ENCODE results near the gene DCAF8.
A peak's percentile ranks its signal among the peaks of the same experiment; 100 is the strongest.
"Not testable (repeated sequence)": the region's sequence is repeated elsewhere in the genome, so short reads cannot be mapped to it uniquely, and the experiment has no call there.

Gene DCAF8

GRCh38 chr1:160261893-160262794 is at the start of gene DCAF8:
DCAF8 (minus strand) TSS chr1:160262549; CDS start chr1:160244008, 18,541 bp downstream.
- DNase-seq (ENCODE audit: low read depth): peak; percentile 98

GRCh38 chr1:160309571-160309970 is 47.2 kb upstream of the DCAF8 start:
- DNase-seq (ENCODE audit: low read depth): no peak

DNA sequence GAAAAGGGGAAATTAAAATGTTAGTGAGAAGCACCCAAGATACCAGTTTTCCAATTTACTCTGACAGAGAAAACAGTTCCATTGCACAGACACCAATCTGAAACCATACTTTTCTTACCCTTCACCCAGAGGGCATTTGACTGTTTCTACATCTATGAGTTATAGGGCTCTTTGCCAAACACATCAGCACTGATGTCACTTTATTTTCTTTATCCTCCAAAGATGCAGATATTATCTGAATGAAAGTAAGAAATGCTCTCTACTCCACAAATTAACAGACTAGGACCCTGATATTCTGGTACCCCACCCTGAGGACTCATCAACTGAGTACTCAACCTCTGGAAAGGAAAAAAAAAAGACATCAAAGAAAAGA is 46.8 kb upstream of the DCAF8 start:
- DNase-seq (ENCODE audit: low read depth): no peak

- DNase-seq (ENCODE audit: low read depth): no peak
These were observed 46.3 kb upstream of the DCAF8 start for GRCh38 chr1:160308451-160309184.

DNA sequence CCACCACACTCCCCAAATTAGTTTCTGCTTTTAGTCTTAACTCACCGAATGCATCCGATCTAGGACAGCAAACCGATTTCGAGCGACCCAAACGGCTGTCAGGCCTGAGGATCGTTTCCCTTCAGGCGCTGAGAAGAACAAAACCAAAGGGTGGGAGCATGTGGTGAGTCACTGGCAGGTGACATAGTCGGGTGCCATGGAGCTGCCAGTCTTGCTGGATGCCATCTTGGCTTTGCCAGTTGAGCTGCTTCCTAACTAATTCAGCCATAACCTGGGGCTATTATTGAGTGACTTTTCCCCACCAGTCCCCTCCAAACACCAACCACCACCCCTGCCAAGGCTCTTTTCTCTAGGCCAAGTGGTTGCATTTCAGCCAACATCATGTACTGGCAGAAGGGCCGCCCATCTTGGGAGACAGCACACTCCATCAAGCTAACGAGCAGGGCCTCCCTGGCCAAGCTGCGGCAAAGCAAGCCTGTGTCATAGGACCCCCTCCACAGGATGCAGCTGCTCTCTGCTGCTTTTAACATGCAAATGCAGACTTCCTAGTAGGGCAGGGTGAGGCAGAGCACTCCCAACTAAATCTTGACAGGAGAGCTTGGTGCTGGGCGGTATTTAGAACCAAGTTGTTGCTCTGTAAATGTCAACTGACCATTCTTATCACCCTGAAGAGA is 44.9 kb upstream of the DCAF8 start:
- no peak for DNase-seq (ENCODE audit: low read depth)

DNA sequence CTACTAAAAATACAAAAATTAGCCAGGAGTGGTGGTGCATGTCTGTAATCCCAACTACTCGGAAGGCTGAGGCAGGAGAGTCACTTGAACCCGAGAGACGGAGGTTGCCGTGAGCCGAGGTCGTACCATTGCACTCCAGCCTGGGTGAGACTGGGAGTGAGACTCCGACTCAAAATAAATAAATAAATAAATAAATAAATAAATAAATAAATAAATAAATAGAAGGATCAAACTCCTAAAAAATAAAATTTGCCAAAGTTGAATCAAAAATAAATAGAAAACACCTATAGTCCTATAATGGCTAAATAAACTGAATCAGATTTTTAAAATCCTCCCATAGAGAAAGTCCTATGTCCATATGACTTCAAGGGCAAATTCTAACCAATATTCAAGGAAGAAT is 37.8 kb upstream of the DCAF8 start:
- no peak for DNase-seq (ENCODE audit: low read depth)

DNA sequence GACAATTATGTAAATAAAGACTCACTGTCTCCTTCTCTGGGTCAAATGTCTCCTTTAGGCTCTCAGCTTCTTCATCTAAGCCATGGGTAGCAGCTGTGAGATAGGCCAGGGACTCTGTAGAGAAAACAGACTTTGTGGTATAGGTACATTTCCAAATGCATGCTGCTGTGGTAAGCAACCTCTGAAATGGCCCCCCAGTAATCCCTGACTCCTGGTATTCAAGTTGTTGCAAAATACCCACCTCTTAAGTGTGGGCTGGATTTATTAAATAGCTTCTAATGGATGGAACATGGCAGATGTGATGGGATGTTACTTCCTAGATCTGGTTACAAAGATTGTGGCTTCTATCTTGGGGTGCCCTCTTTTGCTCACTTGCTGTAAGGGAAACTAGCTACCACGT is 33.7 kb upstream of the DCAF8 start:
- DNase-seq (ENCODE audit: low read depth): no peak

GRCh38 chr1:160293020-160293968 is 30.9 kb upstream of the DCAF8 start:
- DNase-seq (ENCODE audit: low read depth): no peak

DNA sequence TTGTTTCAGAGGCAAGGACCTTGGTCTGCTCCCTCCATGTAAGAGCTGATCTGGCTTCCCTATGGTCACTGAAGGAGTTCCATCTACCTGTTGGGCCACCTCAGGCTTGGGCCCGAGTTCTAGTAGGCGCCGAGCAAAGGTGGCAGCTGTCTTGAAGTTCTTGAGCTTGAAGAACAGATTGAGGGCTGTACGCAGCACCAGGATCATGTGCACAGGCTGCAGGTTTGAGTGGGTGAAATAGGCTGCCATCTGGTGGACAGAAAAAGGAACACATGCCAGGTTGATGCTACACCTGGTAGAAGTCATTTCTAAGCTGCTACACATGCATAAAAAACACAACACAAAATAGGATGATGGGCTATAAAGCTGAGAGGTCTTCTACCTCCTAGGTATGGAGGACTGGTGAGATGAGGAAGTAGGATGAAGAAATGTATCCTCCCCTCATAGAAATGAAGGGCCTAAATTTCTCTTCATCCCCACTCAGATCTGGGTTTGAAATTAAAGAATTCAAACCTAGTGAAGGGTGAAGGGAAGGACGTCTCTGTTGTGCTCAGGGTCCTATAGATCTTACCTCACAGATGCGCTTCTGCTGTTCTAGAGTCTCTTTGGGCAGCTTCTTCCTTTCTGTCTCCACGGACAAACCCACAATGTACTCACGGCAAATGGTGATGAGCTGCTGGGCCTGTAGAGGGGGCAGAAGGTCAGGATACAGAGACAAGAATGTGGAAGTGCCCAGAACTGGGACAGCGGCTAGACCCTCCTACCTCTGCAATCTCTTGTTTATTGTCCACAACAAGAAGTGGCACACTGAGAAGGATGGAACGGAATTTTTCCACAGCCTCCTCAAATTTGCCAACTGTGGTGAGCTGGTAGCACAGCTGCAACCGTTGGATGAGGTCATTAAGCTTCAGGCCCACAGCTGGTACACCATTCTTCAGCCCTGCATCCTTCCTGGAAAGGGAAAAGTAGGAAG is 29.2 kb upstream of the DCAF8 start:
- peak; percentile 32 for DNase-seq (ENCODE audit: low read depth)

GRCh38 chr1:160287769-160288168 is 25.4 kb upstream of the DCAF8 start:
- not testable (repeated sequence) for DNase-seq (ENCODE audit: low read depth)

DNA sequence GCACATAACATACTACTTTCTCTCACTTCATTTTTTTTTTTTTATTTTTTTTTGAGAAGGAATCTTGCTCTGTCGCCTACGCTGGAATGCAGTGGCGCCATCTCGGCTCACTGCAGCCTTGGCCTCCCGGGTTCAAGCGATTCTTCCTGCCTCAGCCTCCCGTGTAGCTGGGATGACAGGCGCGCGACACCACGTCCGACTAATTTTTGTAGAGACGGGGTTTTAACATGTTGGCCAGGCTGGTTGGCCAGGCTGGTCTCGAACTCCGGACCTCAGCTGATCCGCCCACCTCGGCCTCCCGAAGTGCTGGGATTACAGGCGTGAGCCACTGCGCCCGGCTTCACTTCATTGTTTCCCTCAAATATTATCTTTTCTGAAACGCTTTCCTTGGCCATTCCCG is 23.2 kb upstream of the DCAF8 start:
- DNase-seq (ENCODE audit: low read depth): no peak

GRCh38 chr1:160284782-160285344 is 22.5 kb upstream of the DCAF8 start, which contains the start of gene PEX19:
PEX19 (minus strand) TSS chr1:160285133; CDS start chr1:160285124, 9 bp downstream.
- peak; percentile 89 for DNase-seq (ENCODE audit: low read depth)

DNA sequence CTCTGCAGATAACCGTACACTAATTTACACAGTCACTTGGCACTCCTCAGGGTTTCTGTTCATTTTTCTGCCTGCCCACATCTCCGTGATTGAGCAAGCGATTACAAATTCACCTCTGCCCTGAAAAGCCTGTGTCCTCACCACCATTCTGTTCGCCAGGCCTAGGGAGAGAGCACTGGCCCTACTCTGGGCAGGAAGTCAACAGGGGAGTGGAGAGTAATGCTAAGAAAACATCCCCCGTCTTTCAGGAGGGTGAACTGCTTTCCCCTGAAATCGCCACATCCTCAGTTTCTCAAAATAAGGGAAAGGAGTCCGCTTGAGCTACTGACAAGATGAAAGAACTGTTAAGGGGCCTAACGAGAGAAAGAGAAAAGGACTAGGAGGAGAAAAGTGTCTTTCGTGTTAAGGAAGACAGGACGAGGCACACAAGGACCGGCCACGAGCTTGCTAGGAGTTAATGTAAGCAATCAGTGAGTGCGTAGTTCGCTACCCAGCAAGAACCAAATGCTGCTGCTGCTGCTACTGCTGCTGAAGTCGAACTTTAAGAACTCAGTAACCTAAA is 22.0 kb upstream of the DCAF8 start:
- no peak for DNase-seq (ENCODE audit: low read depth)

DNA sequence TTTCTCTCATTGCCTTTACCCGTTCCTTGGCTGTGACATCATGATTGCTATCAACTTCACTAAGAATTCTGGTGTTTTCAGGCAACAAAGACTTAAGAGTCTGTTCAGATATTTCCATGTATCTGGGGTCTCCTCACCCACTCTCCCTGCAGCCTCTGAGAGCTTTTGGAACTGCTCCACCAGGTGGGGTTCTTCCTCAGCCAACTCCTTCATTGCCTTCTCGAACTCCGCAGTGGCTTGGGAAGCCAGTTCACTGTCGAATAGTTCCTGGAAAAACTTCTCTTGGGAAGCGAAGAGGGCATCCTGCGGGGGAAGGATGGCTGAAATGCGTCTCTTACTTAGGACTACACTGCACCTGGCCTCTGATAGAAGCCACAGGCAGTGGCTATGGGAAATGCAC is 20.5 kb upstream of the DCAF8 start:
- DNase-seq (ENCODE audit: low read depth): no peak

GRCh38 chr1:160277987-160278386 is 15.6 kb upstream of the DCAF8 start:
- no peak for DNase-seq (ENCODE audit: low read depth)

- no peak for DNase-seq (ENCODE audit: low read depth)
These were observed 15.0 kb upstream of the DCAF8 start for GRCh38 chr1:160277330-160277729.

DNA sequence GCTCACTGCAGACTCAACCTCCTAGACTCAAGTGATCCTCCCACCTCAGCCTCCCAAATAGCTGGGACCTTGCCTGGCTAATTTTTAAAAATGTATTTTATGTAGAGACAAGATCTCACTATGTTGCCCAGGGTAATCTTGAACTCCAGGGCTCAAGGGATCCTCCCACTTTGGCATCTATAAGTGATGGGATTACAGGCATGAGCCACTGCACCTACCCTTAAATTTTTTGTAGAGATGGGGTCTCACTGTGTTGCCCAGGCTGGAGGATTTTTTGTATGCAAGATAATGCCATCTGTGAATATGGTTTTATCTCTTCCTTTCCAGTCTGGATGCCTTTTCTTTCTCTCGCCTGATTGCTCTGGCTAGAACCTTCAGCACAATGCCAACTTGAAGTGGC is 8.7 kb upstream of the DCAF8 start:
- no peak for DNase-seq (ENCODE audit: low read depth)

DNA sequence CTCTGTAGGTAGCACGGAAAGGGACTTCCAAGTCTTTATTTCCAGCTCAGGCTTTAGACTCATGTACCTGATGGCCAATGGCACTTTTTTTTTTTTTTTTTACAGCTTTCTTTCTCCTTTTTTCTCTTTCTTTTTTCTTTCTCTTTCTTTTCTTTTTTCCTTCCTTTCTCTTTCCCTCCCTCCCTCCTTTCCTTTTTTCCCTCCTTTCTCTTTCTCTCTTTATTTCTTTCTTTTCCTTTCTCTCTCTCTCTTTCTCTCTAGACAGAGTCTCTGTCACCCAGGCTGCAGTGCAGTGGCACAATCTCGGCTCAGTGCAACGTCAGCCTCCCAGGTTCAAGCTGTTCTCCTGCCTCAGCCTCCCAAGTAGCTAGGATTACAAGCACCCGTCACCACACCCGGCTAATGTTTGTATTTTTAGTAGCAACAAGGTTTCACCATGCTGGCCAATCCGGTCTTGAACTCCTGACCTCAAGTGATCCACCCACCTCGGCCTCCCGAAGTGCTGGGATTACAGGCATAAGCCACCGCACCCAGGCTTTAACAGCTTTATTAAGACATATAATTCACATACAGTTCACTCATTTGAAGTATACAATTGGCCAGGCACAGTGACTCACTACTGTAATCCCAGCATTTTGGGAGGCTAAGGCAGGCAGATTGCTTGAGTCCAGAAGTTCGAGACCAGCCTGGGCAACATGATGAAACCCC is 5.1 kb upstream of the DCAF8 start:
- DNase-seq (ENCODE audit: low read depth): no peak

- DNase-seq (ENCODE audit: low read depth): no peak
These were observed 2.5 kb upstream of the DCAF8 start for GRCh38 chr1:160264795-160265307.

Measured in stimulated activated CD8-positive, alpha-beta memory T cell treated with anti-CD3 and anti-CD28 coated beads, Interleukin-15, amount 100 ng/mL, for 1 hour (primary cell).